HG03432 (cell line): Measurements from ENCODE around the gene SDR42E2.
"Not testable (repeated sequence)": the region's sequence is repeated elsewhere in the genome, so short reads cannot be mapped to it uniquely, and the experiment has no call there.

ENCODE experiments used
- ATAC-seq: cut with Tn5 transposase; IDR thresholded peaks from one replicate; pipeline ENCODE4 v1.9.1; 2021; ENCODE audit warnings: mild to moderate bottlenecking, moderate library complexity; ENCODE audit not compliant: unreplicated experiment

SDR42E2 gene

GRCh38 chr16:22210285-22210684, 48.0 kb downstream of the SDR42E2 start:
- ATAC-seq = no peak

GRCh38 chr16:22210854-22211253, 48.5 kb downstream of the SDR42E2 start:
- no peak for ATAC-seq

GRCh38 chr16:22213236-22213635, 50.9 kb downstream of the SDR42E2 start:
- no peak for ATAC-seq

- no peak for ATAC-seq
Measured at GRCh38 chr16:22213801-22214200, 51.5 kb downstream of the SDR42E2 start.

GRCh38 chr16:22214402-22214801, 52.1 kb downstream of the SDR42E2 start:
- no peak for ATAC-seq

- ATAC-seq = no peak
Measured at GRCh38 chr16:22214889-22215288, 52.6 kb downstream of the SDR42E2 start.

- no peak for ATAC-seq
Measured at GRCh38 chr16:22216191-22216831, 54.0 kb downstream of the SDR42E2 start.

GRCh38 chr16:22216832-22217225, 54.5 kb downstream of the SDR42E2 start:
- not testable (repeated sequence) for ATAC-seq

GRCh38 chr16:22217890-22218730, 55.8 kb downstream of the SDR42E2 start:
- ATAC-seq = peak; percentile 82

- no peak for ATAC-seq
Measured at GRCh38 chr16:22219389-22220068, 57.2 kb downstream of the SDR42E2 start.

- ATAC-seq = no peak
Measured at GRCh38 chr16:22220069-22220440, 57.7 kb downstream of the SDR42E2 start.

- no peak for ATAC-seq
Measured at GRCh38 chr16:22220714-22221113, 58.4 kb downstream of the SDR42E2 start.

GRCh38 chr16:22222006-22222405, 59.7 kb downstream of the SDR42E2 start:
- ATAC-seq = no peak

- no peak for ATAC-seq
Measured at GRCh38 chr16:22222998-22223397, 60.7 kb downstream of the SDR42E2 start.

GRCh38 chr16:22225060-22225459, 62.8 kb downstream of the SDR42E2 start:
- no peak for ATAC-seq

GRCh38 chr16:22229889-22230288, 67.6 kb downstream of the SDR42E2 start:
- no peak for ATAC-seq

- ATAC-seq = no peak
Measured at GRCh38 chr16:22232277-22233036, 70.2 kb downstream of the SDR42E2 start.

GRCh38 chr16:22233037-22233372, 70.7 kb downstream of the SDR42E2 start:
- ATAC-seq = no peak

- ATAC-seq = no peak
Measured at GRCh38 chr16:22235839-22236745, 73.8 kb downstream of the SDR42E2 start.

- ATAC-seq = no peak
Measured at GRCh38 chr16:22239131-22239805, 77.0 kb downstream of the SDR42E2 start.
